Left lung (tissue), 10 donors: ENCODE measurements around the gene CAMK2A. TPM values are rescaled to one million over a fixed set of nuclear protein-coding genes. Genes with fewer than 3 reads are reported as not detected.

Source experiments
- ATAC-seq: fragments of 200-7000 bp; cut with Tn5 transposase; one replicate; pipeline ENCODE4 v1.9.1; 2020; ENCODE audit warnings: moderate library complexity
- DNase-seq, 4 donors: peaks; one replicate each; pipeline ENCODE4 v3.0.0-alpha.2; 2013 to 2020
- H3K27ac ChIP-seq, 2 donors: fragments of 200-600 bp; sonication (generic) in 1 of 2; one replicate each; pipeline versions ENCODE4 v1.5.0 to v1.8.0; 2020 to 2021
- H3K27me3 ChIP-seq, 2 donors: fragments of 200-600 bp; sonication (generic) in 1 of 2; one replicate each; pipeline versions ENCODE4 v1.5.0 to v1.8.0; 2020 to 2021
- H3K36me3 ChIP-seq, 2 donors: fragments of 200-600 bp; sonication (generic) in 1 of 2; one replicate each; pipeline versions ENCODE4 v1.5.0 to v1.8.0; 2020 to 2021
- H3K4me1 ChIP-seq, 2 donors: fragments of 200-600 bp; one replicate each; pipeline ENCODE4 v1.8.0; 2021
- H3K4me3 ChIP-seq, 2 donors: fragments of 200-600 bp; sonication (generic) in 1 of 2; one replicate each; pipeline versions ENCODE4 v1.5.0 to v1.8.0; 2020 to 2021; ENCODE audit warnings: mild to moderate bottlenecking in 1 of 2
- H3K9me3 ChIP-seq, 2 donors: fragments of 200-600 bp; sonication (generic) in 1 of 2; one replicate each; pipeline versions ENCODE4 v1.5.0 to v1.8.0; 2020 to 2021
- intact Hi-C, 2 donors: fragments of 100-400 bp; cut with DNase I; formaldehyde crosslinking; loops; one replicate each; pipeline versions ENCODE4 v1.11.2 to v1.14.2; 2022
- polyA plus RNA-seq, 6 donors: library from polyadenylated mRNA; unstranded; fragments of 120-200 nt; gene quantifications; one replicate each; pipeline ENCODE4 v1.2.1, GENCODE V29; 2013; ENCODE audit not compliant: insufficient read length in 6 of 6
- total RNA-seq, 2 donors: library from RNA; stranded (reverse); fragmentation: NEBNext Ultra II Directional; extraction: Animal tissue kit (Norgen Biotek cat#: 25700); gene quantifications; one replicate each; pipeline ENCODE4 v1.2.1, GENCODE V29; 2021
- TF ChIP-seq, protein P1 (sequence below), 2 donors: fragments of 200-600 bp; sonication (generic) in 1 of 2; IDR thresholded peaks; one replicate each; pipeline versions ENCODE4 v1.5.0 to v1.8.0; 2021; ENCODE audit warnings: antibody characterized with exemption in 2 of 2
- donor health status: DM: no; HTN: yes; CAD: no.
- donor health status: DM: no; HTN: no; CAD: no.

Gene CAMK2A
- total and polyA plus RNA-seq, 8 donors: 0.64 to 5.8 (median 4.7) TPM

DNA sequence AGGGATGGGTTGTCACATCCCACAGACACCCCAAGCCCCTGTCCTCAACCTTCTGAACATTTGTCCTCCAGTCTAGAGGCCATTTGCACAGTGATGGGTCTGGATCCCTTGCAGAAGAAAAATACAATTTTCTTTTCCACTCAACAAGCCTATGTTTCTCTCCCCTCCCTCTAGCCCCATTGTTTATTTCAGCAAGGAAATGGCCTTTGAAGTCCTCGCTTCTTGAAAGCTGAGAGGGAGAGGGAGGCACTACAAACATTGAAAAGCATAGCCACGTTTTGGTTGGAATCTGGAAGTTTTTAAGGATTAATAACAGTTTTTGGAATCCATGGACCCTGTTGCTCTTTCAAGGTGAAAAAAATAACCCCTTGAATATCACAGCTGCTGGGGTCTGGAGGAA is 37.1 kb upstream of the CAMK2A start:
- no peaks in the 10 kb centered on the region for H3K27me3 ChIP-seq
- H3K27ac ChIP-seq: no peak overlapping the region
- DNase-seq (no peak), ATAC-seq (no peak)
- H3K4me3 ChIP-seq: no peak overlapping the region
- TF ChIP-seq, protein P1, sequence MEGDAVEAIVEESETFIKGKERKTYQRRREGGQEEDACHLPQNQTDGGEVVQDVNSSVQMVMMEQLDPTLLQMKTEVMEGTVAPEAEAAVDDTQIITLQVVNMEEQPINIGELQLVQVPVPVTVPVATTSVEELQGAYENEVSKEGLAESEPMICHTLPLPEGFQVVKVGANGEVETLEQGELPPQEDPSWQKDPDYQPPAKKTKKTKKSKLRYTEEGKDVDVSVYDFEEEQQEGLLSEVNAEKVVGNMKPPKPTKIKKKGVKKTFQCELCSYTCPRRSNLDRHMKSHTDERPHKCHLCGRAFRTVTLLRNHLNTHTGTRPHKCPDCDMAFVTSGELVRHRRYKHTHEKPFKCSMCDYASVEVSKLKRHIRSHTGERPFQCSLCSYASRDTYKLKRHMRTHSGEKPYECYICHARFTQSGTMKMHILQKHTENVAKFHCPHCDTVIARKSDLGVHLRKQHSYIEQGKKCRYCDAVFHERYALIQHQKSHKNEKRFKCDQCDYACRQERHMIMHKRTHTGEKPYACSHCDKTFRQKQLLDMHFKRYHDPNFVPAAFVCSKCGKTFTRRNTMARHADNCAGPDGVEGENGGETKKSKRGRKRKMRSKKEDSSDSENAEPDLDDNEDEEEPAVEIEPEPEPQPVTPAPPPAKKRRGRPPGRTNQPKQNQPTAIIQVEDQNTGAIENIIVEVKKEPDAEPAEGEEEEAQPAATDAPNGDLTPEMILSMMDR (IDR thresholded peaks at IDR 0.05): no peak
- intact Hi-C loops: no loop called here
- no peaks in the 10 kb centered on the region for H3K9me3 ChIP-seq
- no peaks in the 10 kb centered on the region for H3K36me3 ChIP-seq
- no peaks in the 10 kb centered on the region for H3K4me1 ChIP-seq

DNA sequence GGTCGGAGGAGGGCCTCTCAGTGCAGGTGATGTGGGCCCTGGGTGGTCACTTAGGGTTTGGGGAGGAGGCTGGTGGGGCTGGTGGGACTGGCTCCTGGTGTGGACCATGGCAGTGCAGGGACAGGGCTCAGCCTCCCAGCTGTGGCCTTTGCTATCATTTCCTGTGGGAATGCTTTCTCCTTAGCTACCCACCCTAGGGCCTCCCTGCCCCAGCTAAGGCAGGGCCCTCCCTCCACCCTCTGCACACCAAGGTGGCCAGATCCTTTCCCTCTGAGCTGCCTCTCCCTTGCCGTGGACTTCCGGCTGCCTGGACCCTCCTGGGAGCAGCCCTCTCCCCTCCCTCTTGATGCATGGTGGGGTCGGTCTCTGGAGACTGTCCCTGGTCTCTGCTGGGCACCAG is 35.9 kb upstream of the CAMK2A start:
- no peak overlapping the region for H3K27ac ChIP-seq
- H3K4me1 ChIP-seq: no peaks in the 10 kb centered on the region
- H3K9me3 ChIP-seq: no peaks in the 10 kb centered on the region
- intact Hi-C loops: no loop called here
- H3K27me3 ChIP-seq: no peaks in the 10 kb centered on the region
- H3K4me3 ChIP-seq: no peak overlapping the region
- TF ChIP-seq, protein P1 (IDR thresholded peaks at IDR 0.05): no peak
- DNase-seq (no peak), ATAC-seq (no peak)
- H3K36me3 ChIP-seq: no peaks in the 10 kb centered on the region

DNA sequence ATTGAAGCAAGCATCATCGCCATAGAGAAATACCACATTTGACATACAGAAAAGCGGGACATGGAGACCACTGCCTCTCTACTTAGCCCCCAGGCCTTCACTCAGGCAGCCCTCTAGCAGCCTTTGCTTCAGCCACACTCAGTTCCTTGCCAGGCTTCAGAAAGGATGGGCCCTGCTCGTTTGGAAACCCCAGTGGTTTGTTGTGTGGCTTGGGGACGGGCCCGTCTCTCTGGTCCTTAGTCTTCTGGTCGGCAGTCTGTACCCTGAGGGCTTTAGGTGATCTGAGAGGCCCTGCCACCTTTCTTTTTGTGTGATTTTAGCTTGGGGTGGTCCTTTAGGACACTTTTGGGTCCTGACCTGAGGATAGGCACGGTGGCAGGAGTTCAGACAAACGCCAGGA is 34.2 kb upstream of the CAMK2A start:
- TF ChIP-seq, protein P1 (IDR thresholded peaks at IDR 0.05): no peak
- Histone ChIP-seq H3K27me3 (no peaks in the 10 kb centered on the region), H3K9me3 (no peaks in the 10 kb centered on the region), H3K36me3 (no peaks in the 10 kb centered on the region), H3K27ac (no peak overlapping the region), H3K4me3 (no peak overlapping the region), H3K4me1 (no peaks in the 10 kb centered on the region)
- DNase-seq (no peak), ATAC-seq (no peak)
- intact Hi-C loops: no loop called here

DNA sequence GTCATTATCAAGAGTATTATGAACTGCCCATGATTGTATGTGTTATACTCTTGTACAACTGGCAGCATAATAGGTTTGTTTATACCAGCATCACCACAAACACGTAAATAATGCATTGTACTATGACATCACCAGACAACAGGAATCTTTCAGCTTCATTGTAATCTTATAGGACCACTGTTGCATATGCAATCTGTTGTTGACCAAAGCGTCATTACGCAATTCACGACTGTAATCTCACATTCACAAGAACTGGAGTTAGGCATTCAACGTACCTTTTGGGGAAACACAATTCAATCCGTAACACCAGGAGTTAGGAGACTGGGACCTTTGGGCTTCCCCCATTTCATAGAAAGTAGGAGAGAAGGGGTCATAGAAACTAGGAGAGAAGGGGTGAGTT is 33.5 kb upstream of the CAMK2A start:
- no peak overlapping the region for H3K27ac ChIP-seq
- peak in 1 of 4 donors; percentile 77 for DNase-seq
- no peak for ATAC-seq
- no peaks in the 10 kb centered on the region for H3K4me1 ChIP-seq
- H3K9me3 ChIP-seq: no peaks in the 10 kb centered on the region
- intact Hi-C loops: no loop called here
- TF ChIP-seq, protein P1 (IDR thresholded peaks at IDR 0.05): no peak
- H3K27me3 ChIP-seq: no peaks in the 10 kb centered on the region
- no peaks in the 10 kb centered on the region for H3K36me3 ChIP-seq
- H3K4me3 ChIP-seq: no peak overlapping the region

DNA sequence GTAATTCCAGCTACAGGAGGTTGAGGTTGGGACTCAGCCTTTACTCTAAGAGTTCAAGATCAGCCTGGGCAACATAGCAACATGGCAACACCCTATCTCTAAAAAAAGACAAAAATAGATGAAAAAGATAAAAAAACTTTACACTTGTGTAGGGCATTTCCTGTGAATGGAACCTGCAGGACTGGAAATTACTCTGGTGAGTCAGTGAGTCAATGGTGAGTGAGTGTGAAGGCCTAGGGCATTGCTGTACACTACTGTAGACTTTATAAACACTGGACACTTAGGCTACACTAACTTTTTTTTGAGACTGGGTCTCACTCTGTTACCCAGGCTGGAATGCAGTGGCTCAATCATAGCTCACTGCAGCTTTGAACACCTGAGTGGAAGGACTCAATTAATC is 32.6 kb upstream of the CAMK2A start:
- H3K4me1 ChIP-seq: no peaks in the 10 kb centered on the region
- TF ChIP-seq, protein P1 (IDR thresholded peaks at IDR 0.05): no peak
- DNase-seq (no peak), ATAC-seq (no peak)
- no peak overlapping the region for H3K27ac ChIP-seq
- no peaks in the 10 kb centered on the region for H3K9me3 ChIP-seq
- intact Hi-C loops: no loop called here
- no peaks in the 10 kb centered on the region for H3K36me3 ChIP-seq
- H3K4me3 ChIP-seq: no peak overlapping the region
- H3K27me3 ChIP-seq: no peaks in the 10 kb centered on the region
